Measurements from ENCODE around the gene FAM13A. TPM values are rescaled to one million over a fixed set of nuclear protein-coding genes. Genes with fewer than 3 reads are reported as not detected.

FAM13A gene
- total and polyA plus RNA-seq, 3 donors from 2014 or later, result 30.7 to 123 (median 109) TPM

DNA sequence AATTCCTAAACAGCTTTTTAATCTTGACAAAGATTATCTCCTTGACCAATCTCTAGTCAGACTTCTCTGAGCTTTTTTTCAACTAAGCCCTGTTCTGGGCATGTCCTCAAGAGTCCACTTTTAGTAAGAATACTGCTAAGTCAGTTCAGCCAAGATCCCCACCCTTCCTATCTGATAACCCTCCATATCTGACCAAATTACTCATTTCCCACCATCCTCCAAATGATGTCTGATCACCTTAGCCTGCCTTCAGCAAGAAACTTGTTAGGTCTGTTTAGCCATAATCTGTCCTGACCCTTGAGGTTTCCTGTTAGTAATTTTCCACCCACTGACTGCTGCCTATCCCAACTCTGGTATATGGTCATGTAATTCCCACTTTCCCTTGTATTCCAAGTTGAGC lies 65.2 kb downstream of the FAM13A start:
- H3K27ac ChIP-seq, result no peak overlapping the region
- TF ChIP-seq, protein P1, sequence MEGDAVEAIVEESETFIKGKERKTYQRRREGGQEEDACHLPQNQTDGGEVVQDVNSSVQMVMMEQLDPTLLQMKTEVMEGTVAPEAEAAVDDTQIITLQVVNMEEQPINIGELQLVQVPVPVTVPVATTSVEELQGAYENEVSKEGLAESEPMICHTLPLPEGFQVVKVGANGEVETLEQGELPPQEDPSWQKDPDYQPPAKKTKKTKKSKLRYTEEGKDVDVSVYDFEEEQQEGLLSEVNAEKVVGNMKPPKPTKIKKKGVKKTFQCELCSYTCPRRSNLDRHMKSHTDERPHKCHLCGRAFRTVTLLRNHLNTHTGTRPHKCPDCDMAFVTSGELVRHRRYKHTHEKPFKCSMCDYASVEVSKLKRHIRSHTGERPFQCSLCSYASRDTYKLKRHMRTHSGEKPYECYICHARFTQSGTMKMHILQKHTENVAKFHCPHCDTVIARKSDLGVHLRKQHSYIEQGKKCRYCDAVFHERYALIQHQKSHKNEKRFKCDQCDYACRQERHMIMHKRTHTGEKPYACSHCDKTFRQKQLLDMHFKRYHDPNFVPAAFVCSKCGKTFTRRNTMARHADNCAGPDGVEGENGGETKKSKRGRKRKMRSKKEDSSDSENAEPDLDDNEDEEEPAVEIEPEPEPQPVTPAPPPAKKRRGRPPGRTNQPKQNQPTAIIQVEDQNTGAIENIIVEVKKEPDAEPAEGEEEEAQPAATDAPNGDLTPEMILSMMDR (IDR thresholded peaks at IDR 0.05), result no peak
- no peak for TF ChIP-seq POLR2A (IDR thresholded peaks at IDR 0.05)
- H3K4me3 ChIP-seq, result no peak overlapping the region
- H3K27me3 ChIP-seq, result no peaks in the 10 kb centered on the region
- H3K36me3 ChIP-seq (ENCODE audit: low read depth, missing control alignments), result no peaks in the 10 kb centered on the region
- no peak for DNase-seq
- no peaks in the 10 kb centered on the region for H3K9me3 ChIP-seq
- intact Hi-C loops (cut with DNase I; ENCODE audit: low total_unique reads), result no loop called here
- H3K4me1 ChIP-seq, result no peaks in the 10 kb centered on the region

DNA sequence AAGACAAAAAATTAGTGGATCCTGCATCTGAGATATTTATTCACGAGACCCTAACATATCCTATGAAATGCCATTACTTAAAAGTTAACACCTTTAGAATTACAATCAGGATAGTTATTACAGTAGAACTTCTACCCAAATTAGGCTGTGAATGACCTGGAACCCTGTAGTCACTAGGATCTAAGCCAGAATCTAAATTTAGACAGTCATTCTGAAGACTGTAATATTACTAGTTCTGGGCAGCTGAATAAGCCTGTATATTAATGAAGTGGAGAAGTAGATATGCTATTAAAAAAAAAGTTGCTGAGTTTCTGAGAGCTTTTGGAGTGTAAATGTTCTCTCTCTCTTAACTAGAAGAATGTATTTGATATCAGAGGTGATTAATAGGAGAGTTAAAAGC lies 67.0 kb downstream of the FAM13A start:
- DNase-seq, result no peak
- H3K9me3 ChIP-seq, result no peaks in the 10 kb centered on the region
- H3K27me3 ChIP-seq, result no peaks in the 10 kb centered on the region
- no peak for TF ChIP-seq POLR2A (IDR thresholded peaks at IDR 0.05)
- TF ChIP-seq, protein P1 (IDR thresholded peaks at IDR 0.05), result no peak
- no peaks in the 10 kb centered on the region for H3K4me1 ChIP-seq
- WGBS, 2 donors, result 77 to 85% methylated on average over 1 of the region's 1 CpG
- no peak overlapping the region for H3K4me3 ChIP-seq
- no peaks in the 10 kb centered on the region for H3K36me3 ChIP-seq (ENCODE audit: low read depth, missing control alignments)
- H3K27ac ChIP-seq, result no peak overlapping the region
- intact Hi-C loops (cut with DNase I; ENCODE audit: low total_unique reads), result no loop called here

DNA sequence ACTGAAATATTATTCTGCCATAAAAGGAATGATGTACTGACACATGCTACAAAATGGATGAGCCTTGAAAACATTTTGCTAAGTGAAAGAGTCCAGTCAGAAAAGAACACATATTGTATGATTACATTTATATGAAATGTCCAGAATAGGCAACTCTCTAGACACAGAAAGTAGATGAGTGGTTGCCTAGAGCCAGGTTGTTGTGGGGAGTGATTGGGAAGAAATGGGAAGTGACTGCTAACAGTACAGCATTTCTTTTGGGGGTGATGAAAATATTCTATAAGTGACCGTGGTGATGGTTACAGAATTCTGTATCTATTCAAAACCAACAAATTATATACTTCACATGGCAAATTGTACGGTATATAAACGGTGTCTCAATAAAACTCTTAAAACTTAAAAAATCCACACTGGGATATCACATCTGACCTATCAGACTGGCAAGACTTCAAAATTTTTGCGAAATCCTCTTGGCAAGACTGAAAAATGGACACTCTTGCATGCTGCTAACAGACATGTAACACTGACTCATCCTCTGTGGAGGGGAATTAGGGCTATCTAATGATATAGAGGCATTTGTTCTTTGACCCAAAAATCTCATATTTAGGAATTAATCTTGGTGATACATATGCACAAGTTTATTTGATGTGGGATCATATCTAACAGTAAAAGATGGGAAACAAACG lies 71.8 kb downstream of the FAM13A start:
- no peak for DNase-seq
- 92 to 94% methylated on average over 5 of the region's 5 CpGs for WGBS, 2 donors
- Histone ChIP-seq H3K27me3 (no peaks in the 10 kb centered on the region), H3K4me1 (no peaks in the 10 kb centered on the region), H3K36me3 (ENCODE audit: low read depth, missing control alignments) (no peaks in the 10 kb centered on the region), H3K4me3 (no peak overlapping the region), H3K27ac (no peak overlapping the region), H3K9me3 (no peaks in the 10 kb centered on the region)
- TF ChIP-seq, protein P1 (IDR thresholded peaks at IDR 0.05), result no peak
- no peak for TF ChIP-seq POLR2A (IDR thresholded peaks at IDR 0.05)
- intact Hi-C loops (cut with DNase I; ENCODE audit: low total_unique reads), result no loop called here

DNA sequence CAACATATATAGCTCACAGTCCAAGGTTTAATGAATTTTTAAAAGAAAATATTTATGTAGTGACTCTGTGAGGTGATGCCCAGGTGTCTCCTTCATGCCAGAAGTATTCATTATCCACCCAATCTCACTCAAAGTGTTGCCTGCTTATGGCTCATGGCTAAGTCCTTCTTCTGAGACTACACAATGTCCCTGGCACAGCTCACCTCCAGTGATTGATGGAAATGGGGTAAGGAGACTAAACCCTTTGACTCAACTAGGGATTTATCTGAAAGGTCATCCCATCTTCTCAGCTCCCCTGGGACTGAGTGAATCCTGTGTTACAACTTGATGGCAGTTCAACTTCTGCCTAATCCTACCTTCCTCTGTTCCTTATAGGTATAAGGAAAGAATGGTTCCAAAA lies 74.2 kb downstream of the FAM13A start:
- Histone ChIP-seq H3K36me3 (ENCODE audit: low read depth, missing control alignments) (no peaks in the 10 kb centered on the region), H3K27me3 (no peaks in the 10 kb centered on the region), H3K4me3 (no peak overlapping the region), H3K9me3 (no peaks in the 10 kb centered on the region), H3K27ac (no peak overlapping the region), H3K4me1 (no peaks in the 10 kb centered on the region)
- intact Hi-C loops (cut with DNase I; ENCODE audit: low total_unique reads), result no loop called here
- no peak for TF ChIP-seq POLR2A (IDR thresholded peaks at IDR 0.05)
- TF ChIP-seq, protein P1 (IDR thresholded peaks at IDR 0.05), result no peak
- DNase-seq, result no peak

DNA sequence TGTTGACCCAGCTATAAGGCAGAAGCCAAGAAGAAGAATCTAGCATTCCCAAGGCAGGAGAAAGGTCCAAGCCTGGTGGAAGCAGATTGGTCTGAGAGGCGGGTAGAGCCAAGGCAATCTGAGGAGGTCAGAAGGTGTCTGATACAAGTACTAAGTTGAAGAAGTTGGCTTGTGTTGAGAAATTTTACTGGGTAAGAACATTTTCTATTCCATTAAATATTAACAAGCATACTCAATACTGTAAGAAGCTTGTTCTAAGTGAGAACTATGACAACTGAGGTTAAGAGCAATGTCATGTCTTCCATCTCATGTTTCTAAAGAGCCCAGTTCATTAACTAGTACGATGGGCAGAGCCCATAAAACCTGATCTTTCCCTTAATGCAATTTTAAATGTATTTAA lies 75.0 kb downstream of the FAM13A start:
- 92 to 93% methylated on average over 2 of the region's 2 CpGs for WGBS, 2 donors
- DNase-seq, result no peak
- Histone ChIP-seq H3K27me3 (no peaks in the 10 kb centered on the region), H3K27ac (no peak overlapping the region), H3K9me3 (no peaks in the 10 kb centered on the region), H3K4me1 (no peaks in the 10 kb centered on the region), H3K36me3 (ENCODE audit: low read depth, missing control alignments) (no peaks in the 10 kb centered on the region), H3K4me3 (no peak overlapping the region)
- intact Hi-C loops (cut with DNase I; ENCODE audit: low total_unique reads), result no loop called here
- TF ChIP-seq POLR2A (IDR thresholded peaks at IDR 0.05), result no peak
- TF ChIP-seq, protein P1 (IDR thresholded peaks at IDR 0.05), result no peak
